Measurements from ENCODE around the gene ASPG.

ASPG gene

DNA sequence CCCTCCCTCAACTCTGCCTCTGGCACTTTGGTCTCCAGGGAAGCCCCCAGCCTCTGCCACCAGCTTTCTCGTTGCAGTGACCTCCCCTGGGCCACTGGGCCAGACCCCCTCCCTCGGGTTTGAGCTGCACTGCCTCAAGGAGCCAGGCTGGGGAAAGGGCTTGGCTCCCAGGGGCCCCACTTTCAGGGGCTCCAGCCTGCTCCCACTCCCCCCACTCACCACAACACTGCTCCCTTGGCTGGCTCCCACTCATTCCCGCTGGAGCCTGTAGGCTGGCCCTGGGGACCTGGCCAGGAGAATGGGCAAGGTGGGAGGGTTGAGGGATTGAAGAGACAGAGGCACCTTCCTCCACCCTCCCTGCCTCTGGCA lies 33.6 kb downstream of the ASPG start:
- no peak for DNase-seq

DNA sequence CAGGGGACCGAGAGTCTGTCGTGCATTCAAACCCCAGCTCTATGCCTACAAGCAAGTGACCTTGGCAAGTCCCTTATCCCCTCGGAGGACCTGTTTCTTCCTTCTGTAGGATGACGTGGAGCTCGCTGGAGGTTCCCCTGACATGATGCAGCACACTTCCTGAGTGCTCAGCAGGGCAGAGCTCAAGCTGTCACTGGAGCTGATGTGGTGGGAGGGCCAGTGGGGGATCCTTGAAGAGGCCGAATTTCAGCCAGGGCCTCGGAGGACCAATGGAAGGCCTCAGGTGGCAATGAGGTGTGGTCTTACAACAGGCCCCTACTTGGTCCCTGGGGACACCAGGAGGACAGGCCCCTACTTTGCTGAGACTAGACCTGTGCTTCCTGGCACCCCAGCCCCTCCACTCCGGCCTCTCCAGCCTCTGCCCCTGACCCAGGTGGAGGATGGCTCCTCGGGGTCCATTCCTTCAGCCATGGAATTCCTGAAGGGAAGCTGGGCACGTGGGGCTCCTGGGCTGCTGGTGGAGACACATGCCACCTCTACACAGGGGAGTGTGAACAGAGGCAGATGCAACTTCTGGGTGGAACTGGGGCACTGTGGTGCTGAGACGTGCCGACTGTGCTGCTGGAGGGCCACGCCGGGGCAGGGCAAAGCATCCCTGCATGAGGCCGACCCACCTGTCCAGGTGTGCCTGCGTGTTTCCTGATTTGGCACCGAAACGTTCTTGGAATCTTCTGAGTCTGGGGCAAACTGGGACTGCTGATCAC lies 34.2 kb downstream of the ASPG start:
- no peak for DNase-seq

DNA sequence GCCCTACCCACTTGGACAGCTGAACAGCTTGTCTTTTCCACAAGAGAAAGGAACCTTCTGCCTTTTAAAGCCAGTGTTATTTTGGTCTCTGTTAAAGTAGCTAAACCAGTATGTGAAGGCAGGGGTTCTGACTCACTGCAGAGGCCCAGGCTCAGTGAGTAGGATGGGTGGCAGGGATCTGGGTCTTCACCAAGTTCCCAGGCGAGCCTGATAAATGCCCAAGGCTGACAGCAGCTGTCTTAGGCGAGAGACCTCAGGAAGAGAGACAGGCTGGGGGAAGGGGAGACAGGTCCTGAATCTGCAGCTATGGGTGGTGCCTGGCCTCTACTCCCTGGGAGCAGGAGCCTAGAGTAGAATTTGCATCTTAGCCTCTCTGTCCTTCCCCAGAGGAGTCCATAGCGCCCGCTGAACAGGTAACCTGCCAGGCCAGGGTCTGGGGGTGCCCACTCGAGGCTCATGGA lies 34.8 kb downstream of the ASPG start:
- DNase-seq = no peak

DNA sequence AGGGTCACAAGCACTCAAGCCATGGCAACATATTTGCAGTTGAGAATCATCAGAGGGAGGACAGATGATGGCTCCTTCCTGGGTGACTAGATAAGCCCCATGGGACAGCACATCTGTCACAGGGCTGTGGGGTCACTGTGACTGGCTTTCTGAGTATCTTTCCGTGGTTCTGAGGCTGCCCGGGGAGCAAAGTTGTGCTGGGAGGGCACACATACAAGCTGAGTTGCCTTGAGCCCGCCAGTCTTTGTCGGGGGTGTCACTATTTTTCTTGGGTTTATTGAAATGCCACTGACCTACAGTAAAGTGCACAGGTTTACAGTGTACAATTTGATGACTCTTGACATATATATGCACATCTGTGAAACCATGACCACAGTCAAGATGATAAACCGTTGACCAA lies 35.6 kb downstream of the ASPG start:
- no peak for DNase-seq

DNA sequence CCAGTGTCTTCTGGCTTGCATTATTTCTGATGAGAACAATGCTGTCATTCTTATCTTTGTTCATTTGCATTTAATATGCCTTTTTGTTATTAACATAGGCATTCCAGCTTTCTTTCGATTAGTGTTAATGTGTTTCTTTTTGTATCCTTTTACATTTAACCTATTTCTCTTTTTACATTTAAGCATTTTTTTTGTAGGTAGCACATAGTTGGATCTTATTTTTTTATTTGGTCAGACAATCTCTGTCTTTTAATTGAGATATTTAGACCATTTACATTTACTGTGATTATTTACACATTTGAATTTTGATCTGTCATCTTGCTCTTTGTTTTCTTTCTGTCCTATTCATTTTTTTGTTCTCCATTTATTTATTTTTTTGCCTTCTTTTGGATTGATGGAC lies 38.4 kb downstream of the ASPG start:
- no peak for DNase-seq

DNA sequence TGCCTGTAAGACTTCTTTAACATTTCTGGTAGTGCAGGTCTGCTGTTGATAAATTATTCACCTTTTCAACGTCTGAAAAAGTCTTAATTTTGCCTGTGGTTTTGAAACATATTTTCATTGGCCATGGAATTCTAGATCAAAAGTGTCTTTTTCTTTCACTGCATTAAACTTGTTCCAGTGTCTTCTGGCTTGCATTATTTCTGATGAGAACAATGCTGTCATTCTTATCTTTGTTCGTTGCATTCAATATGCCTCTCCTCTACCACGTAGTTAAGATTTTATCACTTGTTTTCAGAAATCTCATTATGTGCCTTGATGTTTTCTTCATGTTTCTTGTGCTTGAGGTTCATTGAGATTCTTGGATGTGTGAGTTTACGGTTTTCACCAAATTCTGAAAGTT lies 39.5 kb downstream of the ASPG start:
- no peak for DNase-seq

DNA sequence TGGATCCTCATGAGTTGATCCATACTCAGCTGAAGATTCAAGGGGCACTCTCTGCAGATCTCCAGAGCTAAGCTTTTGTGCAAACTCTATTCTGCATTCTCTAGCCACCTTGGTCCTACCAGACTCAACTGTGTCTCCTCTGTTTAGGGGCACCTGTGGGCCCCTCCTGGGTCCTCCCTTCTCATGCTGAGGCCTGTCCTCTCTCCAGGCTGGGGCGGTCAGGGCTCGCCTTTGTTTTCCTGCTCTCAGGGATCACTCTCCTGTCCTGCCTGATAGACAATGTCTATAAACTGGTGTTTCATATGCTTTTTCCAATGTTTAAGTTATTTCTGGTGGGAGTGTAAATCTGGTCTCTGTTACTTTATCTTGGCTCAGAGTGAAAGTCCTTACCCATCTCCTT lies 41.3 kb downstream of the ASPG start:
- DNase-seq = no peak

DNA sequence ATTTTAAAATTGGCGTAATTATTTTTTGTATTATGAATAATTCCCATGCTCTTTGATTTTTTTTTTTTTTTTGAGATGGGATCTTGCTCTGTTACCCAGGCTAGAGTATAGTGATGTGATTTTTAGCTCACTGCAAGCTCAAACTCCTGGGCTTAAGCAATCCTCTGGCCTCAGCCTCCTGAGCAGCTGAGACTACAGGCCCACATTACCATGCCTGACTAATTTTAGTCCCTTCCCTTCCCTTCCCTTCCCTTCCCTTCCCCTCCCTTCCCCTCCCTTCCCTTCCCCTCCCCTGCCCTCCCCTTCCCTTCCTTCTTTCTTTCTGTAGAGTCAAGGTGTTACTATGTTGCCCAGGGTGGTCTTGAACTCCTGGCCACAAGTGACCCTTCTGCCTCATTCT lies 43.5 kb downstream of the ASPG start:
- no peak for DNase-seq

DNA sequence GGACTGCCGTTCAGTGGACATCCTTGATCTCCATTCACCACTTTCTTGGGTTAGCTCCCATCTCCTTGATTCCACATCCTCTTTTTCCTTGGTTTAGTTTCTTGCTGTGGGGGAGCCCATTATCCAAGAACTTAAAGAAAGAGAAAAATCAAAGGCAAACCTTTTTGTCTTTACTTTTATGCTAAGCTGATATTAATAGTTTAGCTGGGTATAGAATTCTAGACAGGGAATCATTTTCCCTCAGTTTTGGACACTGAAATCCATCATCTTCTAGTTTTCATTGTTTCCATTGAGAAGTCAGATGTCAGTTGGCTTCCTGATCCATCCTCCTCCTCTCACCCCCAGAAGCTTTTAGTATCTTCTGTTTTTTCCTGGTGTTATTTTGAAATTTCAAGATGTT lies 44.1 kb downstream of the ASPG start:
- DNase-seq = no peak

DNA sequence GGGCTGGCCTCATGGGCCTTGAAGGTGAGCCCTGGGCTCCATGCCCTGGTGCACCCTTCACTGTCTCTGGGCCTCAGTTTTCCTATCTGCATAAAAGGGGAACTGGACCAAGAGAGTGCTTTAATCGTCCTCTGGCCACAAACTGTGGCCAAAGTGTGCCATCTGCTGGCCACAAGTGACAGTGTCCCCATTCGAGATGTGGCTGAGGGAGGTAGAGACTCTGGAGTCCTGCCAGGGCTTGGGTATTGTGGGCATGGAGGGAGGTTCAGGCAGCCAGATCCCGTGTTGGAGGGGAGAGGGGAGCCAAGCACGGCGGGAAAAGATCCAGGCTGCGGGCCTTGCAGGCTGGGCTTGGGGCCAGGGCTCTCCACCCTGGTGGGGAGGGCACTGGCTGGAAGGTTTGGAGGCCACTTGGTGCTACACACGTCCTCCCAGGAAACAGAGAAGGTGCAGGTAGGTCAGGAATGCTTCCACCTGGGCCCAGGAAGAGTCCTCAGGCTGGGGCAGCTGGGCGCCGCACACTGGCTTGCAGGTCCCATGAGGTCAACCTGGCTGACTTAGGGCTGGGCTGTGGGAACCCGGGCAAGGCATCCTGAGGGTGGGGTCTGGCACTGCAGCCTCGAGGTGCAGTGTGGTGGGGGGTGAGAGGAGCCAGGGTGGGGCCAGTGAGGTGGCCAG lies 45.6 kb downstream of the ASPG start:
- no peak for DNase-seq

DNA sequence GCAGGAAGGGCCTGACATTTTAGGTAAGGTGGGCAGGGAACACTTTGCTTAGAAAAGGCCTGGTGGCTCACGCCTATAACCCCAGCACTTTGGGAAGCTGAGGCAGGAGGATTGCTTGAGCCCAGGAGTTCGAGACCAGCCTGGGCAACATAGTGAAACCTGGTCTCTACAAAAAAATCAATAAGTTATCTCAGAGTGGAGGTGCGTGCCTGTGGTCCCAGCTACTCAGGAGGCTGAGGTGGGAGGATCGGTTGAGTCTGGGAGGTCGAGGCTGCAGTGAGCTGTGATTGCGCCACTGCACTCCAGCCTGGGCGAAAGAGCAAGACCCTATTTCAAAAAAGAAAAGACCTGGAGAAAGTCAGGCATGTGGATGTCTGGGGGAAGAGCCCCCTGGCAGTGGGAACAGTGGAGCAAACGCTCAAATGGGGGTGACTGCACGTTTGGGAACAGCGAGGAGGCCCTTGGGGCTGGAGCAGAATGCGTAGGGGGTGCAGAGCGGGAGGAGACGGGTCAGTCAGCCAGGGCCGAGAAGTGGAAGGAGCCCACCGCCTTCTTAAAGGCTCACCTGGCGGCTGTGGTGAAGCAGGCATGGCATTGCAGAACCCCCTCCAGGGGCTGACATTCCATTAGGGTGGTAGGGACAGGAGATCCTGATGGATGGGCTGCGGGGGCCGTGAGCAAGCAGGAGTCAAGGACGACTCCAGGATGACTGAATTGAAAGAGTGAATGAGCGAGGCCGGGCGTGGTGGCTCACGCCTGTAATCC lies 46.6 kb downstream of the ASPG start:
- DNase-seq = no peak

DNA sequence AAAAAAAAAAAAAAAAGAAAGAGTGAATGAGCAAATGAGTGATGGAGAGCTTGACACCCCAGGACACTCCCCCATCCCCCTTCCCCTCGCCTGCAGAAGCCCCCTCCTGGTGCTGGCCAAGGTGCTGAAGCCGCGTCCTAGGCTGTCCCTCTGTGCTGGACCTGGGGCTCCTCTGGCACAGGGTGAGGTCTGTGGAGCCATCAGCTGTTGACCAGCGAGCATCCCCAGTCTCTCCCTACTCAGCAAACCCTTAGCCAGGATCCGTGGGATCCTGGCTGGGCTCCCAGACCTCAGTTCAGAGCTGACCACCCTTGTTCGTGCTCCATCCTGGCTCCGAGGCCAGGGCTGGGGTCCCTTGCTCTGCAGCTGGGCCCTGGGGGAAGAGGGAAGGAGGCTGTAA lies 47.5 kb downstream of the ASPG start:
- no peak for DNase-seq

DNA sequence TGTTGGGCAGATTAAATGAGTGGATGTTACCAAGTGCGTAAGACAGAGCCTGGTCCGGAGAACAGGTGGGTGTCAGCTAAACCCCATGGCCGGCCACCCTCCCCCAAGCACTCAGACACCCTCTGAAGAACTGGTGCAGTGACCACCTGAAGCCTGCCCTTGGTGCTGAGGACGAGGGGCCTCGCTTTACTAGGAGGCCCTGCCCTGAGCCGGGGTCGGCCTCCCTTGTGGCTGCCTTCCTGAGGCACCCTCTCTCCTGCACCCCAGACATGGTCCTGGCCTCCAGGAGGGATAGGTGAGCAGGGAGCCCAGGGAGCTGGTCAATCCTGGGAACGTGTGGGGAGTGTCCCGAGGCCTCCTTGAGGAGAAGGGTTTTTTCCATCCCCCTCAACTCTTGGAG lies 48.0 kb downstream of the ASPG start:
- DNase-seq = no peak

DNA sequence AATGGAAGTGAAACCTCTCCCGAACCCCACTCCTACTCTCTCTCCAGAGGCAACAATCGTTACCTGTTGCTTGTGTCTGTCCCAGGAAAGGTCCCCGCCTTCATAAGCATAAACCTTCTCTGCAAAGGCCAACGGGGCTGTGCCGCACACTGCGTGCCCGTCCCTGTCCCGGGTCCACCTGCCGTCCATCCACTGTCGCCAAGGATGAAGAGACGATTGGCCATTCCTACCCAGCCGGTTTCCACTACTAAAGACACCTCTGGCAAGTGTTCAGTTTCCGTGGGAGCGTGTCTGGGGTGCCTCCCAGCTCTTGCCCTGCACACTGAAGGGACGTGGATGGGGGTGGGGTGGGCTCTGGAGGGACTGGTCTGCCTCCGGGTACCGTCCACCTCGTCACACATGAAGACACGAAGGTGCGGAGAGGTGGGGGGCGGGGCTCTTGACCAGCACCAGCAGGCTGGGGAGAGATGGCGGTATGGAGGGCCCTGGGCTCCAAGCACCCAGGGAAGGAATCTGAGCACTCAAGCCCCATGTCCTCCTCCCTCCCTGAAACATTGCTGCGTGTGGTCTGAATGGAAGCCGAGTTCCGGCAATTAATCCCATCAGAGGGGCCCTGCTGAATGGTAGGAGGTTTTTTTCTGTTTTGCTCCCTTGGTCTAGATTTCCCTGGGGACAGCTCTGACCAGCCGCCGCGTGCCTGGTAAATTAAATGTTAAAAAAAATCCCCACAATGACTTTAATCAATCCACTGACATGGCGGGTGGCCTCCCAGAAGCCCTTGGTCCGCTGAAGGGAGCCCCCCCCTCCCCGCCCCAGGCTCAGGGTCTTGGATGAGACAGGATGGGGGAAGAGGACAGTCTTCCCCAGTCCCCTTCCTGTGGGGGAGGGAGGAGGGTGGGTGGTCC lies 48.8 kb downstream of the ASPG start:
- no peak for DNase-seq

DNA sequence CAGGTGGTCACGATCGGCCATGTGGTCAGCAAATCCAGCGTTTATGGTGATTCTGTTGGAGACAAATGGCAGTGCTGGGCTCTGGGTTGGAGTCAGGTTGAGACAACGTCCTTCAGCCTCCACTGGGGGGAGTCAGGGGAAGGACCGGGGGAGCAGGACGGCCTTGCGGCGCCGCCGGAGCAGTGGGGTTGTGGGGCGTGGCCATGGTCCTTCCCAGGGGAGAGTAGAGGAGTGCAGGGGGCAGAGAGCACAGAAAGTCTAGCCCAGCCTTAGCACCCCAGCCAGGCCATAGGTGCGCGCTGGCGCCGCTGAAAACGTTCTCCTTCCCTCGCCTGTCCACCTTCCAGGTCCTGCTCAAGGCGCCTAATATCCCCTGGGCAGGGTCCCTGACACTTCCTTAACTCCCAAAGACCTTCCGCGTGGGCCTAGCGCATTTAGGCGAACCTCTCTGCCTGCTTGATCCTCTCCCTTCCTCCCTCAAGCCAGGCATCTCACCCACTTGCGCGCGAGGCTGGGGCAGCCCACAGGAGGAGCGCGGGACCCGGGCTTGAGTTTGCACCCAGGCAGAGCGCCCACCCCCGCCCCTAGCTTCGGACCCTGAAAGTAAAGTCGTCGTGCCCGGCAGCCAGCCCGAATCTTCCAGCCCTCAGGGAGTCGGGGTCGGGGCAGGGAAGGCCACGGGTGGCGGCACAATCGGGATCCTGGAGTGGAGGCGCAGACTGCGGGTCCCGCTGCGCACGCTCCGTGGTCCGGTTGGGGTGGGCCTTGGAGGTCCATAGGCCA lies 49.8 kb downstream of the ASPG start:
- DNase-seq = no peak

DNA sequence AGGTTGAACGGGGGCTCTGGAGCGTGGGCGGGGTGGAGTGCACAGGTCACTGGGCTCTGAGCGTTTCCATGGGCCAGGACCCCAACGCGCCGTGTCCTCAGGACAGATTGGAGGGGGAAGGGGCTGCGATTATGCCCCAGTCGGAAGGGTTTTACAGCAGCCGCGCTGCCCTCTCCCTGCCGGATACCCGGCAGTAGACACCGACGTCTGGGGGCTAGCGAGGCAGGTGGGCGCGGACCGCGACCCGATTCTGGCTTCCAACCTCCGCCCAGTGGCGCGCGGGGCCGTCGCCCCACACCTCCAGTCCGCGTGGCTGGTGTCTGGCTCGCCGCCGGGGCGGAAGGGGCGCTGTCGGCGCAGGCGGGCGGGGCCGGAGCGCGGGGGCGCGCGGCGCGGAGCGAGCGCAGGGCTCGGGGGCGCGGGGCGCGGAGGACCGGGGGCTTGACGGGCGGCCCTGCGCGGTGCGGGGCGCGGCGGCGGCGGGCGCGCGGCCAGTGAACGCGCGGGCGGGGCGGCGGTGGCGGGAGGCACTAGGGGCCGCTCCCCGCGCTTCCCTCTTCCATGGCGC lies 50.5 kb downstream of the ASPG start:
- DNase-seq = no peak

DNA sequence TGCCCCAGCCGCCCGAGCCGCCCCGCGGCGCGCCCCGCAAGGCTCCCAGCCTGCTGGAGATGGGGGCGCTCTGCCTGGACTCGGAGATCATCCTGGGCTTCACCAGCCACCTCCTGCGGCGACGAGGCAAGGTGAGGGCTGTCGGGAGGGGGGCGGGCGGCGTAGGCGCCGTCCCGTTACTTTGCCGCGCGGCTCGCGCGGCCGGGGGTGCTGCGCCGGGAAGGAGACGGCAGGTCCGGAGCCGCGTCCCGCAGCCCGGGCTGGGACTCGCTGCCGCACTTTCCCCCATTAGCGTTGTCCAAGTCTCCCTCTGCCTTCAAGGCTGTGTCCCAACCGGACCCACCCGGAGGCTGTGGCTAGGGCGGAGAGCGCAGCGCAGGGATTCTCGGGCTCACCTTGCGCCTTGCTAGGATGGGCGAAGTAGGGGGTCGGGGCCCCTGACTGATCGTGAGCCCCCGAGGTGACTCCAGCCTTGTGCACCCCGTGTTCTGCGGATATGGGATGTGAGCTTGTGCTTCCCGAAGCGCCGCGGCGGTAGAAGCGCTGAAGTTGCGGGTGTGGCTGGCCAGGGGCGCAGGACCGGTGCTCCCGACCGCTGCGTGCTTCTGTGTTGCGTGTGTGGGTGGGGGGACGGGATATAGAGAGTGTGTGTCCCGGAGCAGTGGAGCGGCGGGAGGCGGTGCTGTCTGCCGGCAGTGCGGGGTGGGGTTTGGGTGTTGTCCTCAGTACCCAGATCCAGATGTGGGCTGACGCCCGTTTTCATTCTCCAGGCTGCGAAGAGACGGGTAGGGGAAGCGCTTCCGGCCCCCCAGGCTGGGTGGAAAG lies 51.2 kb downstream of the ASPG start:
- DNase-seq = no peak

DNA sequence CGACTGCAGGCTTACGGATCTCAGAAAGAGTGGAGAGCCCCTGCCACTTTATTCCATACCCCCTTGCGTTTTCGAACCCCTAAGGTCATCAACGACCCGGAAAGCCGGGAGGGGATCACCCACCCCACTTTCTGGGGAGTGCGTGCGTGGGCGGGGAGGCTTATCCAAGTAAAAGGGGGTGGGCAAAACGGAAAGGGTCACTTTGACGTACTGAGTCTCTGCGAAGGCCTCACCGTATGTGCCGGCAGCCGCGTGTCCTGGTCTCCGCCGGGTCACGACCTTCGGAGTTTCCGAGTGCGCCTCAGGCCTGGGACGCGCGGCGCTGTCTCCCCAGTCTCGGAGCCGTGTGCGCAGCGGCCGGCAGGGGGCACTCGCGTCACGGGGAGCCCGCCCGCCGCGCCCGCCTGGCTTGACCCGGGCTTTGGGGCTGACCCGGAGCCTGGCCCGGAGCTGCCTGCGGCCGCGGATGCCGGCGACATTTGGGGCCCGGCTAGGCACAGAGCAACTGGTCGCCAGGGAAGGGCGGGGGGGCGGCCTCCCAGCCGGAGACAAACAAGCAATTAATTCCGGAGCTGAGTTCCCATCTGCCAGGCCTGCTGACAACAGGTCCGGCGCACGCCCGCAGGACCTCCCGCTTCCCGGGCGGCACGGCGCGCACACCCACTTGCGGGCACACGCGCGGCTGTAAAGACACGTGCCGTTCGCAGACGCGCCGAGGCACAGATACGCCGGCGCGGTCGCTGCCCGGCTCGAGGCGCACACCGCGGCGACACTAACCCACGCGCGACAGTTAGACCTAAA lies 52.0 kb downstream of the ASPG start:
- DNase-seq = no peak

DNA sequence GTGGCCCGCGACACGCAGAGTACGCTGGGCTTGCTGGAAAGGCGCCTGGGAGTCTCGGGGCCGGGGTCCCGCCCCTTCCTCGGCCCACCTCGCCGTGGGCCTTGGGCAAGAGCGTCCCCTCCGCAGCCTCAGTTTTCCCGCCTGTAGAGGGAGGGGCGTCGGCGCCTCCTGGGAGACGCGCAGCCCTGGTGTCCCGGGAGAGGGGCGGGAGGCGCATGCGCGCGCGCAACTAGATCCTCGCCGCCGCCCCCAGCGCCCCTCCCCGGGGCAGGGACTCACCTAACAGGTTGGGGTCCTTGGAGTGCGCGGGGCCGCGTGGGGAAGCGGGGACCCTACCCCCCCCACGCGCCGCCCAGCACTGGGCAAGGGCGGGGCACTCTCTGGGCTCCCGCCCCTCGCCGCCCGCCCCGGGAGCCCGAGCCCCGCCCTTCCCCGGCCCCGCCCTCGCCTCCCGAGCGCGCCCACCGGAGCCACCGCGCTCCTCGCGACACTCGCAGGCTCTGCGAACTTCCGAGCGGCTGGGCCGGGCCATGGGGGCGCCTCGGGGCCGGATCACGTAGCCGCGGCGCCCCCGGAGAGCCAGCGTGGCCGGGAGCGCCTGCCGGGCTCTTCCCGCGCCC lies 52.7 kb downstream of the ASPG start, which contains the start of gene KIF26A:
KIF26A (plus strand) TSS at position 490 of the 620 bp plus-strand sequence. CDS start 136 bp downstream, outside the sequence.
- no peak for DNase-seq
